Endothelial cell of umbilical vein (primary cell): ENCODE data around the gene ZCRB1. TPM values are rescaled to one million over a fixed set of nuclear protein-coding genes. Genes with fewer than 3 reads are reported as not detected.

Experiments
- BruUV-seq: library from RNA; stranded (reverse); fragments of 400-500 nt; replicated peaks from 2 replicates; lab custom pipeline; 2021; lab: Mats Ljungman, UMichigan
- CTCF ChIA-PET: fragments of 300-600, 350-600 bp; sonication (Branson Sonifier 250); formaldehyde crosslinking; loops from one replicate; lab custom pipeline; 2021; ENCODE audit warnings: antibody characterized with exemption, inconsistent platforms; lab: Charles Lee
- POLR2A ChIA-PET: fragments of 300-600, 350-600 bp; sonication (Branson Sonifier 250); formaldehyde crosslinking; loops from one replicate; lab custom pipeline; 2021; ENCODE audit warnings: antibody characterized with exemption, inconsistent platforms; lab: Charles Lee
- DNase-seq: peaks from one replicate; pipeline ENCODE4 v3.0.0-alpha.2; 2011; ENCODE audit warnings: low read depth, low spot score
- FAIRE-seq: peaks from 2 replicates; lab custom pipeline; 2011; peaks lifted over from hg19 to GRCh38; lab: Jason Lieb, UNC
- H2AFZ ChIP-seq: 2 replicates; pipeline ENCODE4 v1.6.0; 2012; ENCODE audit warnings: low read depth, low read length, control low read depth, inconsistent platforms
- H3K27ac ChIP-seq: 2 replicates; pipeline ENCODE4 v1.5.1; 2011; ENCODE audit warnings: low read depth, mild to moderate bottlenecking, control low read depth, low read length, moderate library complexity; ENCODE audit not compliant: insufficient read depth
- H3K27me3 ChIP-seq, 2 experiments: 2 replicates each; pipeline versions ENCODE4 v1.6.0 to v1.6.1; 2011; ENCODE audit warnings: low read length in 2 of 2, mixed read lengths in 1 of 2; ENCODE audit not compliant: control insufficient read depth in 2 of 2, insufficient read depth in 2 of 2
- H3K36me3 ChIP-seq, 2 experiments: 2 replicates in 1 of 2; 3 replicates in 1 of 2; pipeline ENCODE4 v1.5.1; 2011; ENCODE audit warnings: low read length in 2 of 2, mild to moderate bottlenecking in 1 of 2, moderate library complexity in 1 of 2; ENCODE audit not compliant: control insufficient read depth in 2 of 2, insufficient read depth in 2 of 2; ENCODE audit errors: extremely low read depth in 1 of 2
- H3K4me1 ChIP-seq: 3 replicates; pipeline ENCODE4 v1.5.1; 2011; ENCODE audit warnings: mild to moderate bottlenecking, low read length; ENCODE audit not compliant: control insufficient read depth, insufficient read depth; ENCODE audit errors: extremely low read depth
- H3K4me2 ChIP-seq: 2 replicates; pipeline ENCODE4 v1.6.1; 2011; ENCODE audit warnings: low read length, control low read depth, mixed read lengths; ENCODE audit not compliant: insufficient read depth
- H3K4me3 ChIP-seq, 3 experiments: fragments of 200-600 bp in 1 of 3; sonication (generic), shearing (Covaris generic) in 1 of 3; replicated peaks in 1 of 3; 2 replicates each; pipeline ENCODE4 v1.5.1; 2011 to 2016; ENCODE audit warnings: control low read depth in 3 of 3, low read length in 3 of 3, mild to moderate bottlenecking in 2 of 3, inconsistent platforms in 1 of 3, low read depth in 1 of 3, moderate library complexity in 1 of 3; ENCODE audit not compliant: insufficient read depth in 1 of 3
- H3K79me2 ChIP-seq: 2 replicates; pipeline ENCODE4 v1.6.0; 2012; ENCODE audit warnings: low read length, inconsistent platforms; ENCODE audit not compliant: control insufficient read depth, insufficient read depth
- H3K9ac ChIP-seq: replicated peaks from 2 replicates; pipeline ENCODE3; 2011; ENCODE audit warnings: low read length, control low read depth; ENCODE audit not compliant: insufficient read depth; ENCODE audit errors: extremely low read depth
- H3K9me1 ChIP-seq: replicated peaks from 3 replicates; pipeline ENCODE4 v1.6.0; 2011; ENCODE audit warnings: mild to moderate bottlenecking, low read length; ENCODE audit not compliant: control insufficient read depth, insufficient read depth; ENCODE audit errors: extremely low read depth
- H3K9me3 ChIP-seq: replicated peaks from 2 replicates; pipeline ENCODE4 v1.5.1; 2012; ENCODE audit warnings: low read length, inconsistent platforms; ENCODE audit not compliant: control insufficient read depth, insufficient read depth
- H4K20me1 ChIP-seq: replicated peaks from 2 replicates; pipeline ENCODE3; 2011; ENCODE audit warnings: mild to moderate bottlenecking, low read length; ENCODE audit not compliant: control insufficient read depth, insufficient read depth; ENCODE audit errors: extremely low read depth
- EZH2 ChIP-seq: IDR thresholded peaks from 2 replicates; pipeline ENCODE4 v1.6.1; 2012; ENCODE audit warnings: borderline replicate concordance, low read depth, mild to moderate bottlenecking, moderate library complexity, low read length, inconsistent platforms; ENCODE audit not compliant: severe bottlenecking
- FOS ChIP-seq: IDR thresholded peaks from 2 replicates; pipeline ENCODE4 v1.6.1; 2011; ENCODE audit warnings: mild to moderate bottlenecking, low read length, moderate library complexity, borderline replicate concordance; ENCODE audit not compliant: insufficient read depth
- GATA2 ChIP-seq: IDR thresholded peaks from 2 replicates; pipeline ENCODE4 v1.7.0; 2011; ENCODE audit warnings: low read depth, mild to moderate bottlenecking, moderate library complexity, mixed read lengths, low read length; ENCODE audit not compliant: insufficient read length, insufficient read depth
- JUN ChIP-seq: IDR thresholded peaks from 2 replicates; pipeline ENCODE4 v1.6.1; 2011; ENCODE audit warnings: borderline replicate concordance, low read depth; ENCODE audit not compliant: insufficient read length, insufficient read depth
- MAX ChIP-seq: IDR thresholded peaks from 2 replicates; pipeline ENCODE4 v1.6.1; 2011; ENCODE audit not compliant: insufficient read depth, insufficient read length
- MYC ChIP-seq: IDR thresholded peaks from one replicate; pipeline ENCODE4 v1.6.1; 2011; ENCODE audit warnings: mild to moderate bottlenecking, low read depth, low read length
- POLR2A ChIP-seq: IDR thresholded peaks from 2 replicates; pipeline ENCODE4 v1.6.1; 2012; ENCODE audit warnings: low read depth, mild to moderate bottlenecking, control low read depth, low read length
- POLR2AphosphoS5 ChIP-seq: IDR thresholded peaks from 2 replicates; pipeline ENCODE4 v1.6.1; 2012; ENCODE audit warnings: low read depth, mild to moderate bottlenecking, control low read depth, low read length, moderate library complexity; ENCODE audit not compliant: insufficient read depth
- dilution Hi-C: fragments of 300-500 bp; cut with MboI; formaldehyde crosslinking; loops from one replicate; pipeline ENCODE4 v1.15.0; 2019; ENCODE audit warnings: low sequenced_read_pairs; ENCODE audit not compliant: extremely low pct_ligation_motif_present
- intact Hi-C: fragments of 100-400 bp; cut with micrococcal nuclease; formaldehyde crosslinking; loops from one replicate; pipeline ENCODE4 v1.10.0; 2022
- polyA plus RNA-seq, 4 experiments: library from polyadenylated mRNA; depleted of rRNA in 3 of 4; stranded (reverse) in 3 of 4; unstranded in 1 of 4; fragments of >200 nt; gene quantifications; 2 replicates each; pipeline versions ENCODE4 v1.2.1 to v1.2.3, GENCODE V29; 2011 to 2012; ENCODE audit warnings: missing spikeins in 1 of 4
- total RNA-seq: library from RNA; stranded (reverse); gene quantifications from 2 replicates; pipeline ENCODE4 v1.2.3, GENCODE V29; 2021

ZCRB1 gene
- total and polyA plus RNA-seq, 2 donors (not counting 3 experiments of a cell fraction or from before 2014, with no cell fraction given), result 13.2 to 55.3 TPM

- intact Hi-C loops, result loop anchor here (10.0 kb wide), 1 partner anchor 201 kb away; no protein-coding TSS in a partner anchor
- BruUV-seq, result no TSS peak
- H3K4me3 ChIP-seq, result no peak overlapping the region
- no peaks in the 10 kb centered on the region for H3K27me3 ChIP-seq
- H4K20me1 ChIP-seq, result no peaks in the 10 kb centered on the region
- no peak for FAIRE-seq
- peaks cover 6% of the 10 kb centered on the region for H3K79me2 ChIP-seq
- no peak for DNase-seq
- H3K9me1 ChIP-seq, result no peaks in the 10 kb centered on the region
- no peak overlapping the region for H2AFZ ChIP-seq
- dilution Hi-C loops, result no loop called here
- ChIA-PET CTCF (interaction anchor here (1.0 kb wide), 1 partner anchor 12 kb away, joined by 3 read pairs; no protein-coding TSS in a partner anchor), POLR2A (no interaction called here)
- no peaks in the 10 kb centered on the region for H3K4me1 ChIP-seq
- no peak overlapping the region for H3K4me2 ChIP-seq
- H3K27ac ChIP-seq, result no peak overlapping the region
- TF ChIP-seq MYC (no peak), FOS (no peak), GATA2 (no peak), MAX (no peak), EZH2 (no peak), POLR2AphosphoS5 (no peak), POLR2A (no peak), JUN (no peak)
- no peaks in the 10 kb centered on the region for H3K9me3 ChIP-seq
- peaks cover 0 to 3% of the 10 kb centered on the region in 2 experiments for H3K36me3 ChIP-seq
- no peak overlapping the region for H3K9ac ChIP-seq
Measured at GRCh38 chr12:42373669-42374068, 47.8 kb upstream of the ZCRB1 start.
